RPMI8226 (cell line): ENCODE data around the gene ZMAT5.
"Not testable (repeated sequence)": the region's sequence is repeated elsewhere in the genome, so short reads cannot be mapped to it uniquely, and the experiment has no call there.

ENCODE experiments used
- DNase-seq: peaks from one replicate; pipeline ENCODE4 v3.0.0-alpha.2; 2015

ZMAT5 gene

GRCh38 chr22:29784451-29785361 is 17.9 kb upstream of the ZMAT5 start:
- DNase-seq = no peak

DNA sequence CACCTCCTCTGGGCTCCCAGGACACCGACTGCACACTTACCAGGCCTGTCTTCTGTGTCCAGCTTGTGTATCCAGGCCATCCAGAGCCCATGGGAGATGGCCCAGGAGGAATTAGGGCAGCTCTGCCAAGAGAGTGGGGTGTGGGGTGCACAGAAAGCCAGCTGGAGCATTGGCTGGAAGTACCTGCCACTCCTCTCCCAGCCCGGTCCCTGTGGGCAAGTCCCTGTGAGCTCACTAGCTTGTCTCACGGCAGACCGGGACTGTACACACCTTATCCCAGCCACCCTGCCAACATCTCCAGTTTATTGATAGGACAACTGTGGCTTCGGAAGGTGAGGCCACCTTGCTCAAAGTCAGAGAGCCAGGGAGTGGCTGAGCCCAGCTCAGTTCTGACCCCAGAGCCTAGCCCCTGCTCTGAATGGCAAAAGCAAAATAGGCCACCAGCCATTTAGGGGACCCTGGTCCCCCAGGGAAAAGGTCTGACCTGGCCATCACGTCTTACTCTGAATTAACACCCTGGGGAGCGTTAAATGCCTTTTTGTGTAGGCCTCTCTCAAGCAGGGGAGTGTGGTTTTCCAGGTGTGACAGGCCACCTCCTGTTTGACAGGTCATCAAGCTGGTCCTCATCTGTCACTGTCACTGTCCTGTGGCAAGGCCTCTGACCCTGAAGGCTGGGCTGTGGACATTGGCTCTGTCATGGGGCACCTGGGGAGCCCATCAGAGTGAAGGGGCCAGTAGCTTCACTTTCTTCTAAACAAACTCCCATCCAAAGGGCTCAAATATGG is 15.4 kb upstream of the ZMAT5 start:
- DNase-seq = no peak

- DNase-seq = peak; percentile 17
Observed at GRCh38 chr22:29780748-29781676, 14.2 kb upstream of the ZMAT5 start.

GRCh38 chr22:29780220-29780619 is 13.4 kb upstream of the ZMAT5 start:
- DNase-seq = no peak

GRCh38 chr22:29773233-29773632 is 6.4 kb upstream of the ZMAT5 start:
- DNase-seq = no peak

DNA sequence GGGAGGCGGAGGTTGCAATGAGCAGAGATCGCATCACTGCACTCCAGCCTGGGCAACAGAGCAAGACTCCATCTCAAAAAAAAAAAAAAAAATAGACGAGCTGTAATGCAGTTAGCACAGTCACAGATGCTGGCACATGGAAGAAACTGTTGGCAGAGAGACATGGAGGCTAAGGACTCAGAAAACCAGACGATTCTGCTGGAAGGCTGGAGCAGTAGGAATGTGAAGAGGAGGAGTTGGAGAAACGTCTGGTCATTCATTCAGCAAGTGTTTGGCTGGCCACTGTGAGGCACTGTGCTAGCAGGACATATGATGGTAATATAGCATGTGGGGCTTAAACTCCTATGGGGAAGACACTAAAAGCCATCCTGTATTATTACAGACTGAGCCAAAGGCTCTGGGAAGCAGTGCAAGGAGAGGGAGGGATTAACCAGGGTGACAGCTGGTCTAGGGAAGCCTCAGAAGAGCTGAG is 5.4 kb upstream of the ZMAT5 start:
- DNase-seq = peak; percentile 10

DNA sequence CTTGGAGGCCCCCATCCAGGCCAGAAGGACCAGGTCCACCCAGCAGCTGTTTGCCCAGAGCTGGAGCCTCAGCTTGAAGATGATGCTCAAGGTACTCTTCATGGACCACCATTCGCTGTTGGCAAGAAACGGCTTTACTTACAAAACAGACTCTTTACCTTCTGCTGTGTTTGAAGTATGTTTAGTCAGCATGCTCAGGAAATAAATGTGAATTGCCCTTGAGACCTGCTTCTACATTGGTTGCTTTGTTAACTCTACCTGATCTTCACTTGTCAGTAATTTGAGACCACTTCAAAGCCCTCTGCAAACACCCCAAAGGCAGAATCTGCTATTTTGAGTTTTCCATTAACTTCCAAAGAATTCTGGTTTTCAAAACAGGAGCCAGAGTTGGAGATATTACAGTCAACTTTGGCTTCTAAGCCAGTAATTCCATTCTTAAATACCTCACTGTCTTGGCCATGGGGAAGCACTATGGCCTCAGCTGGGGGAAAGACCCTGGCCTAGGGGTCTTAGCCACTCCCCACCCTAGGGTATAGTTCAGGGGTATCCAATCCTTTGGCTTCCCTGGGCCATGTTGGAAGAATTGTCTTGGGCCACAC is 3.0 kb upstream of the ZMAT5 start:
- DNase-seq = no peak

DNA sequence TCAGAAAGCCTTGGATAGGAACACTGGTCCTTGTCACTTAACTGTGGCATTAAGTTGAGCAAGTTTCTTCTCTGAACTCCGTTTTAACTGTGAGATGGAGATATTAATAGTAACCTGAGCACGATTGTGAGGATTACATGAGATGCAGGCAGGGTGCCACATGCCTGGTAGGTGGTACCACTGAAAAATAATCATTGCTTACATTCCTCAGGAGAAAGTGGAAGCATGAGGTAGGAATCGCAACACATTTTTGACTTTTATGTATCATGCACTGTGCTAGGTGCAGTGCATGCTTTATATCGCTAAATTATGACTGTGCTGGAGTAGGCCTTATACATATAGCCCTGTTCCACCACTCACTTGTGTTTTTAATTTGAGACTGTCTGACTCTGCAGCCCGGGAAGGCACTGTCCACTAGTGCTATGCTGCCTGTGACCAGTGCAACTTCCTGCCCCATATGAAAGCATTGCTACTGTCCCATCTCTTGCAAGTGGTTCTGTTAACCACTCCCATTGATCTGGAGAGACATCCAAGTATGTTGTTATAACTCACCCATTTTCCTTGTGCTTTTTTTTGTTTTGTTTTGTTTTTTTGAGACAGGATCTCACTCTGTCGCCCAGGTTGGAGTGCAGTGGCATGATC is 1.4 kb upstream of the ZMAT5 start:
- no peak for DNase-seq

DNA sequence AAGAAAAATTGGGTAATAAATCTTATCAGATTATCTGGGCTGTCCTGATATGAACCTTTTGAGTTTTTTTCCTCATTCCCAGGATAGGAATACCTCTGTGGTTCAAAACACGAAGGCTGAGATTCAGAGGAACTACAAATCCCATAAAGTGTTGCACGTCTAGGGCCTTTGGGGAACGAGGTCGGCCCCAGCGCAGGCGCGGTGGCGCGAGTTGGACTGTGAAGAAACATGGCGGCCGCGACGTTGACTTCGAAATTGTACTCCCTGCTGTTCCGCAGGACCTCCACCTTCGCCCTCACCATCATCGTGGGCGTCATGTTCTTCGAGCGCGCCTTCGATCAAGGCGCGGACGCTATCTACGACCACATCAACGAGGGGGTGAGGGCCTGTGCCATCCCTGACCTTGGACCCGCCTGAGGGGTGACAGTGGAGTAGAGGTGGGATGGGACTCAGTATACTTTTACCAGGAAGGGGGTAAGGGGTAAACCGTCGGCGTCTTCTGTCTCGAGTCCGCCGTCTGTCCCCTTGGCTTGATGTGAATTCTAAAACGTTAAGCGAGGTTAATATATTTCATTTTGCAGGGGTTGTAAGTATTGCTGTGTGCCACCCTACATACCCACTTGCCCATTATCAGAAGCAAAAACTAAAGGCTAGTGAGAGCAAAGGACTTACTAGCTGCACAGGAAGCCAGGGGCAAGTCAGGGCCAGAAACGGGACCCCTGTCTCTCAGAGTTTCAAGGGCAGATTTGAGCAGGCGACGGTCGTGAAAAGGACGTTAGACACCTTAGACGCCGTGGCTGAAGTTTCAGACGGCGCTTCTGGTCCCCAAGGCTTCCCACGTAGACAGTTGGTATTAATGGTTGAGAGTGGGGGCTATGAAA is 604 bp upstream of the ZMAT5 start, which contains the start of gene UQCR10:
Gene UQCR10, plus strand, starts transcription at position 199 of the 881 bp plus-strand sequence. Its CDS starts 30 bp downstream, at position 229.
- DNase-seq = peak; percentile 92

- DNase-seq = peak; percentile 40
Observed at GRCh38 chr22:29765905-29766631, 739 bp downstream of the ZMAT5 start.

- DNase-seq = no peak
Observed at GRCh38 chr22:29762263-29762662, 4.5 kb downstream of the ZMAT5 start.

- DNase-seq = no peak
Observed at GRCh38 chr22:29758959-29759358, 7.8 kb downstream of the ZMAT5 start.

DNA sequence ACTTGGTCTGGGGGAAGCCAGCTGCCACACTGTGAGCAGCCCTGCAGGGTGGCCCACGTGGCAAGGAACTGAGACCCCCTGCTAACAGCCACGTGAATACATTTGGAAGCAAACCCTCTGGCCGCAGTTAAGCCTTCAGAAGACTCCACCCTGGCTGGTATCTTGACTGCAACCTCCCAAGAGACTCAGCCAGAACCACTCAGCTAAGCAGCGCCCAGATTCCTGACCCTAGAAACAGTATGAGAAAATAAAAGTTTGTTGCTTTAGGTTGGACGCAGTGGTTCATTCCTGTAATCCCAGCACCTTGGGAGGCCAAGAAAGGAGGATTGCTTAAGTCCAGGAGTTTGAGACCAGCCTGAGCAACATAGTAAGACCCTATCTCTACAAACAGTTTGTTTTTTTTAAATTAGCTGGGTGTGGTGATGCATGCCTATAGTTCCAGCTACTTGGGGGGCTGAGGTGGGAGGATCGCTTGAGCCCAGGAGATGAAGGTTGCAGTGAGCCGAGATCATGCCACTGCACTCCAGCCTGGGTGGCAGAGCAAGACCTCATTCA is 8.7 kb downstream of the ZMAT5 start:
- no peak for DNase-seq

GRCh38 chr22:29757096-29757495 is 9.7 kb downstream of the ZMAT5 start:
- no peak for DNase-seq

DNA sequence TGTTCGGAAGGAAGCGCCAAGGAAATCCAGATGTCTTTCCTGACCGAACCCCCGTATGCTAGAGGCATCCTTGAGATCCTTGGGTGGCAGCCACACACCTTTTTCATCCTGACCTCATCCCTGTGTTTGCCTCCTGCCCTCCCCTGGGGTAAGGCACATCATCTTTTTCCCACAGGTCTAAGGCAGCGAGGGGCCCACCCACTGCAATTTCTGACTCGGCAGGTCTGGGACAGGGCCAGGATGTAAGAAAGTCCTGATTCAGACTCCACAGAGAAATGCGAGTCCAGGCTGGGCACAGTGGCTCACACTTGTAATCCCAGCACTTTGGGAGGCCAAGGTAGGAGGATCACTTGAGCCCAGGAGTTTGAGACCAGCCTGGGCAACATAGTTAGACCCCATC is 10.5 kb downstream of the ZMAT5 start:
- DNase-seq = no peak

- no peak for DNase-seq
Observed at GRCh38 chr22:29755889-29756288, 10.9 kb downstream of the ZMAT5 start.

- not testable (repeated sequence) for DNase-seq
Observed at GRCh38 chr22:29754658-29755395, 12.0 kb downstream of the ZMAT5 start.

GRCh38 chr22:29753808-29754657 is 12.8 kb downstream of the ZMAT5 start:
- no peak for DNase-seq
